HepG2 (cell line): ENCODE measurements around the gene ZCWPW2. TPM values are rescaled to one million over a fixed set of nuclear protein-coding genes. Genes with fewer than 3 reads are reported as not detected.

Experiments
- ADNP ChIP-seq: sonication (generic); formaldehyde crosslinking; IDR thresholded peaks from 2 replicates; pipeline ENCODE4 v1.4.0; 2020; ENCODE audit warnings: missing genetic modification reagents
- ERF ChIP-seq: IDR thresholded peaks from 2 replicates; pipeline ENCODE4 v1.6.1; 2018; ENCODE audit warnings: missing biosample characterization, missing genetic modification reagents
- HES4 ChIP-seq: sonication (generic); formaldehyde crosslinking; IDR thresholded peaks from 2 replicates; pipeline ENCODE4 v1.9.0; 2021; ENCODE audit warnings: mild to moderate bottlenecking, missing genetic modification reagents, borderline replicate concordance
- JUND ChIP-seq: sonication (generic); formaldehyde crosslinking; IDR thresholded peaks from 2 replicates; pipeline ENCODE4 v1.8.0; 2022; ENCODE audit warnings: mild to moderate bottlenecking, missing genetic modification reagents
- MTA3 ChIP-seq: sonication (generic); formaldehyde crosslinking; IDR thresholded peaks from 2 replicates; pipeline ENCODE4 v1.4.0; 2020; ENCODE audit warnings: missing genetic modification reagents
- PCBP1 ChIP-seq: fragments of 200-400 bp; formaldehyde crosslinking; IDR thresholded peaks from 2 replicates; pipeline ENCODE4 v1.6.1; 2017; ENCODE audit warnings: mild to moderate bottlenecking, low read depth, low read length, borderline replicate concordance
- PHF20 ChIP-seq: sonication (generic); formaldehyde crosslinking; IDR thresholded peaks from 2 replicates; pipeline ENCODE4 v1.5.0; 2020; ENCODE audit warnings: mild to moderate bottlenecking, missing genetic modification reagents
- PHF21A ChIP-seq: sonication (generic); formaldehyde crosslinking; IDR thresholded peaks from 2 replicates; pipeline ENCODE4 v1.5.0; 2020; ENCODE audit warnings: mild to moderate bottlenecking, missing genetic modification reagents
- POLR2AphosphoS5 ChIP-seq: IDR thresholded peaks from 2 replicates; pipeline ENCODE4 v1.6.1; 2012; ENCODE audit warnings: low read depth, low read length
- REXO4 ChIP-seq: sonication (generic); formaldehyde crosslinking; IDR thresholded peaks from 2 replicates; pipeline ENCODE4 v1.8.0; 2022; ENCODE audit warnings: missing genetic modification reagents, mild to moderate bottlenecking, borderline replicate concordance
- SMAD3 ChIP-seq: sonication (generic); formaldehyde crosslinking; IDR thresholded peaks from 2 replicates; pipeline ENCODE4 v1.4.0; 2020; ENCODE audit warnings: missing genetic modification reagents
- ZBTB38 ChIP-seq: sonication (generic); formaldehyde crosslinking; IDR thresholded peaks from 2 replicates; pipeline ENCODE4 v1.5.1; 2020; ENCODE audit warnings: mild to moderate bottlenecking, missing genetic modification reagents
- ZFP1 ChIP-seq: IDR thresholded peaks from 2 replicates; pipeline ENCODE4 v1.6.1; 2016
- ZNF333 ChIP-seq: sonication (generic); formaldehyde crosslinking; IDR thresholded peaks from 2 replicates; pipeline ENCODE4 v1.4.0; 2020; ENCODE audit warnings: mild to moderate bottlenecking, missing genetic modification reagents, borderline replicate concordance
- ZNF556 ChIP-seq: sonication (generic); formaldehyde crosslinking; IDR thresholded peaks from 2 replicates; pipeline ENCODE4 v1.4.0; 2020; ENCODE audit warnings: mild to moderate bottlenecking, missing genetic modification reagents, borderline replicate concordance
- ZNF629 ChIP-seq: sonication (generic); formaldehyde crosslinking; conservative IDR thresholded peaks from 2 replicates; pipeline ENCODE4 v1.5.0; 2020; ENCODE audit warnings: missing genetic modification reagents
- ZNF746 ChIP-seq: sonication (generic); formaldehyde crosslinking; IDR thresholded peaks from 2 replicates; pipeline ENCODE4 v1.8.0; 2022; ENCODE audit warnings: mild to moderate bottlenecking, missing genetic modification reagents
- polyA plus RNA-seq, 8 experiments: library from polyadenylated mRNA; depleted of rRNA in 3 of 8; stranded (reverse) in 7 of 8; unstranded in 1 of 8; fragments of >200 nt; fragmentation: Illumina TruSeq in 4 of 8; extraction: Trizol in 4 of 8; gene quantifications; 2 replicates each; pipeline versions ENCODE4 v1.2.1 to v1.2.3, GENCODE V29; 2011 to 2016; ENCODE audit warnings: low read depth in 4 of 8, missing spikeins in 1 of 8, mixed read lengths in 1 of 8; ENCODE audit not compliant: insufficient read depth in 1 of 8
- total RNA-seq, 5 experiments: library from RNA; depleted of rRNA; stranded (reverse); fragments of >200 nt; fragmentation: Illumina TruSeq; extraction: Trizol; gene quantifications; 2 replicates each; pipeline ENCODE4 v1.2.3, GENCODE V29; 2016; ENCODE audit warnings: low read depth in 1 of 5
- TF ChIP-seq, protein P1 (sequence below), 2 experiments: fragments of 450-650 bp in 1 of 2; sonication (generic) in 1 of 2; formaldehyde crosslinking; IDR thresholded peaks; 2 replicates each; pipeline versions ENCODE4 v1.5.0 to v1.8.0; 2020 to 2022; ENCODE audit warnings: mild to moderate bottlenecking in 1 of 2, missing genetic modification reagents in 1 of 2
- TF ChIP-seq, protein P2 (sequence below): IDR thresholded peaks from 2 replicates; pipeline ENCODE4 v1.6.1; 2016
- TF ChIP-seq, protein P3 (sequence below): sonication (generic); formaldehyde crosslinking; IDR thresholded peaks from 2 replicates; pipeline ENCODE4 v1.5.1; 2020; ENCODE audit warnings: mild to moderate bottlenecking, moderate library complexity, missing genetic modification reagents
- TF ChIP-seq, protein P4 (sequence below): sonication (generic); formaldehyde crosslinking; IDR thresholded peaks from 2 replicates; pipeline ENCODE4 v1.4.0; 2020; ENCODE audit warnings: missing genetic modification reagents
- TF ChIP-seq, protein P5 (sequence below): sonication (generic); formaldehyde crosslinking; IDR thresholded peaks from 2 replicates; pipeline ENCODE4 v1.4.0; 2020; ENCODE audit warnings: missing genetic modification reagents
- TF ChIP-seq, protein P6 (sequence below): IDR thresholded peaks from 2 replicates; pipeline ENCODE4 v1.6.1; 2012; ENCODE audit warnings: inconsistent platforms

The ZCWPW2 gene
- total and polyA plus RNA-seq, 2 of the 13 experiments (the other 11 are each of a cell fraction or from before 2014, with no cell fraction given): 0.17 to 0.53 TPM

DNA sequence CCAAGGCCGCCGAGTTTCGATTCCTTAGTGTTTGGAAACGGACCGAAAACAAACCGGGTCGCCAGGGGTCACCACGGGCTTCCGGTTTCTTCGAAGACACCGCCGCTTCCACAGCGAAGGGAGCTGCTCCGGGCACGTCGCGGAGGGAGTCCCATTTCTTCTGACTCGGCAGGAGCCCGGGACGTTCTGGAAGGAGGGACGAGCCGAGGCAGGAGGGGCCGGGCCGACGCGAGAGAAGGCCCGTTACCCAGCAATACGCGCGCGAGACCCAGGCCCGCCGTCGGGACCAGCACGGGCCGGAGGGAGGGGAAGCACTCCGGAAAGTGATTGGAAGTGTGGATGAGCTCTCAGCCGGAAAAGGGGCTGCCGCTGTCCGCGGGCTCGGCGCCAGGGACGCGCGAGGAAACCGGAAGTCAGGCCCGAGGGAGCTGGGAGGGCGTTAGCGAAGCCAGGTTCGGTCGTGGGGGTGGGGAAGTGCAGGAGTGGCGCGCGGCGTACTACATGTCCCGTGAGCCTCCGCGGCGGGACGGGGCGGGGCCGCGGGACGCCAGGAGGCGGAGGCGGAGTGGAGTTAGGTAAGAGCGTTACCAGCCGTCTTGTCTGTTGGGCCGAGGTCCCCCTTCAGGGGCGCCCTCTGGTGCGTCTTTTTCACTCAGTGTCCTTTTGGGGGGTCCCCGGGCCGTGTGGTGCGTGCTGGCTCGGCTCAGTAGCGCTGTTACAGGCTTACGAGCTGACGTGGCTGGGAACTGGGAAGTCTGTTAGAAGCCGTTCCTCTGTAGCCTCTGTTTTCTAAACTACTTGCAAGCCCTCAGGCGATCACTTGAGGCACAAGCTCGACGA, at the start of gene ZCWPW2, which contains the start of gene AZI2 (continued):
- no peak for TF ChIP-seq ADNP (CRISPR knock-in tag)
- TF ChIP-seq, protein P1, sequence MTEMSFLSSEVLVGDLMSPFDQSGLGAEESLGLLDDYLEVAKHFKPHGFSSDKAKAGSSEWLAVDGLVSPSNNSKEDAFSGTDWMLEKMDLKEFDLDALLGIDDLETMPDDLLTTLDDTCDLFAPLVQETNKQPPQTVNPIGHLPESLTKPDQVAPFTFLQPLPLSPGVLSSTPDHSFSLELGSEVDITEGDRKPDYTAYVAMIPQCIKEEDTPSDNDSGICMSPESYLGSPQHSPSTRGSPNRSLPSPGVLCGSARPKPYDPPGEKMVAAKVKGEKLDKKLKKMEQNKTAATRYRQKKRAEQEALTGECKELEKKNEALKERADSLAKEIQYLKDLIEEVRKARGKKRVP (CRISPR knock-in tag; IDR thresholded peaks at IDR 0.05): peak in 1 of 2 experiments; percentile 48; a peak in 1 of 4 replicates
- peak; percentile 75 for TF ChIP-seq ZNF556 (CRISPR knock-in tag)
- no peak for TF ChIP-seq JUND (CRISPR knock-in tag)
- TF ChIP-seq, protein P2, sequence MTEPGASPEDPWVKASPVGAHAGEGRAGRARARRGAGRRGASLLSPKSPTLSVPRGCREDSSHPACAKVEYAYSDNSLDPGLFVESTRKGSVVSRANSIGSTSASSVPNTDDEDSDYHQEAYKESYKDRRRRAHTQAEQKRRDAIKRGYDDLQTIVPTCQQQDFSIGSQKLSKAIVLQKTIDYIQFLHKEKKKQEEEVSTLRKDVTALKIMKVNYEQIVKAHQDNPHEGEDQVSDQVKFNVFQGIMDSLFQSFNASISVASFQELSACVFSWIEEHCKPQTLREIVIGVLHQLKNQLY (CRISPR knock-in tag): no peak
- TF ChIP-seq MTA3: no peak
- peak; percentile 100 for TF ChIP-seq ZFP1 (CRISPR knock-in tag)
- TF ChIP-seq ERF: 0 out of 2 replicates have a peak, but pooled peaks have one; percentile 56
- 0 out of 2 replicates have a peak, but pooled peaks have one; percentile 10 for TF ChIP-seq ZNF629 (CRISPR knock-in tag)
- peak; percentile 82 for TF ChIP-seq PHF20 (CRISPR knock-in tag)
- no peak for TF ChIP-seq HES4 (CRISPR knock-in tag)
- peak; percentile 78 for TF ChIP-seq POLR2AphosphoS5
- TF ChIP-seq SMAD3 (CRISPR knock-in tag): peak; percentile 19; the same call in 1 of the 2 replicates
- TF ChIP-seq, protein P3, sequence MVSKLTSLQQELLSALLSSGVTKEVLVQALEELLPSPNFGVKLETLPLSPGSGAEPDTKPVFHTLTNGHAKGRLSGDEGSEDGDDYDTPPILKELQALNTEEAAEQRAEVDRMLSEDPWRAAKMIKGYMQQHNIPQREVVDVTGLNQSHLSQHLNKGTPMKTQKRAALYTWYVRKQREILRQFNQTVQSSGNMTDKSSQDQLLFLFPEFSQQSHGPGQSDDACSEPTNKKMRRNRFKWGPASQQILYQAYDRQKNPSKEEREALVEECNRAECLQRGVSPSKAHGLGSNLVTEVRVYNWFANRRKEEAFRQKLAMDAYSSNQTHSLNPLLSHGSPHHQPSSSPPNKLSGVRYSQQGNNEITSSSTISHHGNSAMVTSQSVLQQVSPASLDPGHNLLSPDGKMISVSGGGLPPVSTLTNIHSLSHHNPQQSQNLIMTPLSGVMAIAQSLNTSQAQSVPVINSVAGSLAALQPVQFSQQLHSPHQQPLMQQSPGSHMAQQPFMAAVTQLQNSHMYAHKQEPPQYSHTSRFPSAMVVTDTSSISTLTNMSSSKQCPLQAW (CRISPR knock-in tag): peak; percentile 78
- peak; percentile 71; the same call in 1 of the 2 replicates for TF ChIP-seq PHF21A (CRISPR knock-in tag)
- TF ChIP-seq, protein P4, sequence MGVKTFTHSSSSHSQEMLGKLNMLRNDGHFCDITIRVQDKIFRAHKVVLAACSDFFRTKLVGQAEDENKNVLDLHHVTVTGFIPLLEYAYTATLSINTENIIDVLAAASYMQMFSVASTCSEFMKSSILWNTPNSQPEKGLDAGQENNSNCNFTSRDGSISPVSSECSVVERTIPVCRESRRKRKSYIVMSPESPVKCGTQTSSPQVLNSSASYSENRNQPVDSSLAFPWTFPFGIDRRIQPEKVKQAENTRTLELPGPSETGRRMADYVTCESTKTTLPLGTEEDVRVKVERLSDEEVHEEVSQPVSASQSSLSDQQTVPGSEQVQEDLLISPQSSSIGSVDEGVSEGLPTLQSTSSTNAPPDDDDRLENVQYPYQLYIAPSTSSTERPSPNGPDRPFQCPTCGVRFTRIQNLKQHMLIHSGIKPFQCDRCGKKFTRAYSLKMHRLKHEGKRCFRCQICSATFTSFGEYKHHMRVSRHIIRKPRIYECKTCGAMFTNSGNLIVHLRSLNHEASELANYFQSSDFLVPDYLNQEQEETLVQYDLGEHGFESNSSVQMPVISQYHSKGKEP (CRISPR knock-in tag): no peak
- peak; percentile 72; the same call in 1 of the 2 replicates for TF ChIP-seq ZNF746
- peak; percentile 70; the same call in 1 of the 2 replicates for TF ChIP-seq ZNF333 (CRISPR knock-in tag)
- TF ChIP-seq PCBP1: peak; percentile 75; the same call in 1 of the 2 replicates
- TF ChIP-seq ZBTB38 (CRISPR knock-in tag): peak; percentile 73; the same call in 1 of the 2 replicates
- TF ChIP-seq REXO4: 0 out of 2 replicates have a peak, but pooled peaks have one; percentile 36
- TF ChIP-seq, protein P5, sequence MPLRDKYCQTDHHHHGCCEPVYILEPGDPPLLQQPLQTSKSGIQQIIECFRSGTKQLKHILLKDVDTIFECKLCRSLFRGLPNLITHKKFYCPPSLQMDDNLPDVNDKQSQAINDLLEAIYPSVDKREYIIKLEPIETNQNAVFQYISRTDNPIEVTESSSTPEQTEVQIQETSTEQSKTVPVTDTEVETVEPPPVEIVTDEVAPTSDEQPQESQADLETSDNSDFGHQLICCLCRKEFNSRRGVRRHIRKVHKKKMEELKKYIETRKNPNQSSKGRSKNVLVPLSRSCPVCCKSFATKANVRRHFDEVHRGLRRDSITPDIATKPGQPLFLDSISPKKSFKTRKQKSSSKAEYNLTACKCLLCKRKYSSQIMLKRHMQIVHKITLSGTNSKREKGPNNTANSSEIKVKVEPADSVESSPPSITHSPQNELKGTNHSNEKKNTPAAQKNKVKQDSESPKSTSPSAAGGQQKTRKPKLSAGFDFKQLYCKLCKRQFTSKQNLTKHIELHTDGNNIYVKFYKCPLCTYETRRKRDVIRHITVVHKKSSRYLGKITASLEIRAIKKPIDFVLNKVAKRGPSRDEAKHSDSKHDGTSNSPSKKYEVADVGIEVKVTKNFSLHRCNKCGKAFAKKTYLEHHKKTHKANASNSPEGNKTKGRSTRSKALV (CRISPR knock-in tag): no peak
- TF ChIP-seq, protein P6, sequence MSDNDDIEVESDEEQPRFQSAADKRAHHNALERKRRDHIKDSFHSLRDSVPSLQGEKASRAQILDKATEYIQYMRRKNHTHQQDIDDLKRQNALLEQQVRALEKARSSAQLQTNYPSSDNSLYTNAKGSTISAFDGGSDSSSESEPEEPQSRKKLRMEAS: peak; percentile 78
